ENCODE results near the gene TFDP3.

The TFDP3 gene

GRCh38 chrX:133190877-133191738 lies 27.0 kb downstream of the TFDP3 start:
- H3K4me3 ChIP-seq (ENCODE audit: low read length in 2 of 2) = no peak overlapping the region
- no peaks in the 10 kb centered on the region for H3K9me3 ChIP-seq (ENCODE audit: control insufficient read depth in 2 of 2, low read length in 2 of 2)
- H3K9ac ChIP-seq (ENCODE audit: low read depth in 1 of 2, low read length in 2 of 2) = no peak overlapping the region
- peaks cover 6 to 7% of the 10 kb centered on the region in 2 donors for H3K27me3 ChIP-seq (ENCODE audit: control insufficient read depth in 2 of 2, insufficient read depth in 2 of 2, low read length in 2 of 2)
- no peaks in the 10 kb centered on the region for H3K36me3 ChIP-seq (ENCODE audit: control insufficient read depth in 2 of 2, insufficient read depth in 2 of 2, low read length in 2 of 2)
- H3K4me1 ChIP-seq (ENCODE audit: control insufficient read depth in 2 of 2, insufficient read depth in 2 of 2, low read length in 2 of 2) = no peaks in the 10 kb centered on the region
- no peak overlapping the region for H3K27ac ChIP-seq (ENCODE audit: low read depth in 2 of 2, low read length in 2 of 2)

GRCh38 chrX:133189195-133189594 lies 29.0 kb downstream of the TFDP3 start:
- Histone ChIP-seq H3K4me3 (ENCODE audit: low read length in 2 of 2) (no peak overlapping the region), H3K36me3 (ENCODE audit: control insufficient read depth in 2 of 2, insufficient read depth in 2 of 2, low read length in 2 of 2) (no peaks in the 10 kb centered on the region), H3K4me1 (ENCODE audit: control insufficient read depth in 2 of 2, insufficient read depth in 2 of 2, low read length in 2 of 2) (no peaks in the 10 kb centered on the region), H3K27ac (ENCODE audit: low read depth in 2 of 2, low read length in 2 of 2) (no peak overlapping the region), H3K9ac (ENCODE audit: low read depth in 1 of 2, low read length in 2 of 2) (no peak overlapping the region), H3K9me3 (ENCODE audit: control insufficient read depth in 2 of 2, low read length in 2 of 2) (no peaks in the 10 kb centered on the region), H3K27me3 (ENCODE audit: control insufficient read depth in 2 of 2, insufficient read depth in 2 of 2, low read length in 2 of 2) (peaks cover 2 to 6% of the 10 kb centered on the region in 2 donors)

- no peaks in the 10 kb centered on the region for H3K9me3 ChIP-seq (ENCODE audit: control insufficient read depth in 2 of 2, low read length in 2 of 2)
- peaks cover 2 to 6% of the 10 kb centered on the region in 2 donors for H3K27me3 ChIP-seq (ENCODE audit: control insufficient read depth in 2 of 2, insufficient read depth in 2 of 2, low read length in 2 of 2)
- H3K9ac ChIP-seq (ENCODE audit: low read depth in 1 of 2, low read length in 2 of 2) = no peak overlapping the region
- H3K4me1 ChIP-seq (ENCODE audit: control insufficient read depth in 2 of 2, insufficient read depth in 2 of 2, low read length in 2 of 2) = no peaks in the 10 kb centered on the region
- no peak overlapping the region for H3K27ac ChIP-seq (ENCODE audit: low read depth in 2 of 2, low read length in 2 of 2)
- H3K4me3 ChIP-seq (ENCODE audit: low read length in 2 of 2) = no peak overlapping the region
- no peaks in the 10 kb centered on the region for H3K36me3 ChIP-seq (ENCODE audit: control insufficient read depth in 2 of 2, insufficient read depth in 2 of 2, low read length in 2 of 2)
Measured at GRCh38 chrX:133188631-133189030, 29.5 kb downstream of the TFDP3 start.

GRCh38 chrX:133185938-133186337 lies 32.2 kb downstream of the TFDP3 start:
- H3K4me1 ChIP-seq (ENCODE audit: control insufficient read depth in 2 of 2, insufficient read depth in 2 of 2, low read length in 2 of 2) = no peaks in the 10 kb centered on the region
- H3K4me3 ChIP-seq (ENCODE audit: low read length in 2 of 2) = no peak overlapping the region
- H3K36me3 ChIP-seq (ENCODE audit: control insufficient read depth in 2 of 2, insufficient read depth in 2 of 2, low read length in 2 of 2) = no peaks in the 10 kb centered on the region
- H3K27me3 ChIP-seq (ENCODE audit: control insufficient read depth in 2 of 2, insufficient read depth in 2 of 2, low read length in 2 of 2) = peaks cover 2 to 6% of the 10 kb centered on the region in 2 donors
- no peak overlapping the region for H3K27ac ChIP-seq (ENCODE audit: low read depth in 2 of 2, low read length in 2 of 2)
- H3K9ac ChIP-seq (ENCODE audit: low read depth in 1 of 2, low read length in 2 of 2) = no peak overlapping the region
- H3K9me3 ChIP-seq (ENCODE audit: control insufficient read depth in 2 of 2, low read length in 2 of 2) = no peaks in the 10 kb centered on the region

GRCh38 chrX:133185119-133185518 lies 33.0 kb downstream of the TFDP3 start:
- no peaks in the 10 kb centered on the region for H3K4me1 ChIP-seq (ENCODE audit: control insufficient read depth in 2 of 2, insufficient read depth in 2 of 2, low read length in 2 of 2)
- H3K4me3 ChIP-seq (ENCODE audit: low read length in 2 of 2) = no peak overlapping the region
- no peak overlapping the region for H3K9ac ChIP-seq (ENCODE audit: low read depth in 1 of 2, low read length in 2 of 2)
- H3K36me3 ChIP-seq (ENCODE audit: control insufficient read depth in 2 of 2, insufficient read depth in 2 of 2, low read length in 2 of 2) = no peaks in the 10 kb centered on the region
- H3K27ac ChIP-seq (ENCODE audit: low read depth in 2 of 2, low read length in 2 of 2) = no peak overlapping the region
- peaks cover 0 to 2% of the 10 kb centered on the region in 2 donors for H3K27me3 ChIP-seq (ENCODE audit: control insufficient read depth in 2 of 2, insufficient read depth in 2 of 2, low read length in 2 of 2)
- H3K9me3 ChIP-seq (ENCODE audit: control insufficient read depth in 2 of 2, low read length in 2 of 2) = no peaks in the 10 kb centered on the region

- Histone ChIP-seq H3K4me3 (ENCODE audit: low read length in 2 of 2) (no peak overlapping the region), H3K9ac (ENCODE audit: low read depth in 1 of 2, low read length in 2 of 2) (no peak overlapping the region), H3K36me3 (ENCODE audit: control insufficient read depth in 2 of 2, insufficient read depth in 2 of 2, low read length in 2 of 2) (no peaks in the 10 kb centered on the region), H3K27ac (ENCODE audit: low read depth in 2 of 2, low read length in 2 of 2) (no peak overlapping the region), H3K4me1 (ENCODE audit: control insufficient read depth in 2 of 2, insufficient read depth in 2 of 2, low read length in 2 of 2) (no peaks in the 10 kb centered on the region), H3K27me3 (ENCODE audit: control insufficient read depth in 2 of 2, insufficient read depth in 2 of 2, low read length in 2 of 2) (peaks cover 0 to 2% of the 10 kb centered on the region in 2 donors), H3K9me3 (ENCODE audit: control insufficient read depth in 2 of 2, low read length in 2 of 2) (no peaks in the 10 kb centered on the region)
Measured at GRCh38 chrX:133183806-133184205, 34.3 kb downstream of the TFDP3 start.

- H3K4me3 ChIP-seq (ENCODE audit: low read length in 2 of 2) = no peak overlapping the region
- H3K36me3 ChIP-seq (ENCODE audit: control insufficient read depth in 2 of 2, insufficient read depth in 2 of 2, low read length in 2 of 2) = no peaks in the 10 kb centered on the region
- H3K9me3 ChIP-seq (ENCODE audit: control insufficient read depth in 2 of 2, low read length in 2 of 2) = no peaks in the 10 kb centered on the region
- no peak overlapping the region for H3K27ac ChIP-seq (ENCODE audit: low read depth in 2 of 2, low read length in 2 of 2)
- no peaks in the 10 kb centered on the region for H3K4me1 ChIP-seq (ENCODE audit: control insufficient read depth in 2 of 2, insufficient read depth in 2 of 2, low read length in 2 of 2)
- no peak overlapping the region for H3K9ac ChIP-seq (ENCODE audit: low read depth in 1 of 2, low read length in 2 of 2)
- peaks cover 0 to 5% of the 10 kb centered on the region in 2 donors for H3K27me3 ChIP-seq (ENCODE audit: control insufficient read depth in 2 of 2, insufficient read depth in 2 of 2, low read length in 2 of 2)
Measured at GRCh38 chrX:133179500-133179899, 38.7 kb downstream of the TFDP3 start.

- no peak overlapping the region for H3K27ac ChIP-seq (ENCODE audit: low read depth in 2 of 2, low read length in 2 of 2)
- no peak overlapping the region for H3K4me3 ChIP-seq (ENCODE audit: low read length in 2 of 2)
- no peaks in the 10 kb centered on the region for H3K4me1 ChIP-seq (ENCODE audit: control insufficient read depth in 2 of 2, insufficient read depth in 2 of 2, low read length in 2 of 2)
- no peak overlapping the region for H3K9ac ChIP-seq (ENCODE audit: low read depth in 1 of 2, low read length in 2 of 2)
- H3K36me3 ChIP-seq (ENCODE audit: control insufficient read depth in 2 of 2, insufficient read depth in 2 of 2, low read length in 2 of 2) = no peaks in the 10 kb centered on the region
- peaks cover 0 to 5% of the 10 kb centered on the region in 2 donors for H3K27me3 ChIP-seq (ENCODE audit: control insufficient read depth in 2 of 2, insufficient read depth in 2 of 2, low read length in 2 of 2)
- H3K9me3 ChIP-seq (ENCODE audit: control insufficient read depth in 2 of 2, low read length in 2 of 2) = no peaks in the 10 kb centered on the region
Measured at GRCh38 chrX:133177202-133177601, 41.0 kb downstream of the TFDP3 start.

- H3K36me3 ChIP-seq (ENCODE audit: control insufficient read depth in 2 of 2, insufficient read depth in 2 of 2, low read length in 2 of 2) = no peaks in the 10 kb centered on the region
- no peaks in the 10 kb centered on the region for H3K4me1 ChIP-seq (ENCODE audit: control insufficient read depth in 2 of 2, insufficient read depth in 2 of 2, low read length in 2 of 2)
- peaks cover 0 to 5% of the 10 kb centered on the region in 2 donors for H3K27me3 ChIP-seq (ENCODE audit: control insufficient read depth in 2 of 2, insufficient read depth in 2 of 2, low read length in 2 of 2)
- no peak overlapping the region for H3K27ac ChIP-seq (ENCODE audit: low read depth in 2 of 2, low read length in 2 of 2)
- H3K4me3 ChIP-seq (ENCODE audit: low read length in 2 of 2) = no peak overlapping the region
- H3K9ac ChIP-seq (ENCODE audit: low read depth in 1 of 2, low read length in 2 of 2) = no peak overlapping the region
- H3K9me3 ChIP-seq (ENCODE audit: control insufficient read depth in 2 of 2, low read length in 2 of 2) = no peaks in the 10 kb centered on the region
Measured at GRCh38 chrX:133175605-133176004, 42.5 kb downstream of the TFDP3 start.

GRCh38 chrX:133175162-133175561 lies 43.0 kb downstream of the TFDP3 start:
- H3K9ac ChIP-seq (ENCODE audit: low read depth in 1 of 2, low read length in 2 of 2) = no peak overlapping the region
- no peaks in the 10 kb centered on the region for H3K36me3 ChIP-seq (ENCODE audit: control insufficient read depth in 2 of 2, insufficient read depth in 2 of 2, low read length in 2 of 2)
- H3K27me3 ChIP-seq (ENCODE audit: control insufficient read depth in 2 of 2, insufficient read depth in 2 of 2, low read length in 2 of 2) = peaks cover 0 to 5% of the 10 kb centered on the region in 2 donors
- no peaks in the 10 kb centered on the region for H3K9me3 ChIP-seq (ENCODE audit: control insufficient read depth in 2 of 2, low read length in 2 of 2)
- H3K4me1 ChIP-seq (ENCODE audit: control insufficient read depth in 2 of 2, insufficient read depth in 2 of 2, low read length in 2 of 2) = no peaks in the 10 kb centered on the region
- H3K27ac ChIP-seq (ENCODE audit: low read depth in 2 of 2, low read length in 2 of 2) = no peak overlapping the region
- H3K4me3 ChIP-seq (ENCODE audit: low read length in 2 of 2) = no peak overlapping the region
